Activated T-helper 2 cell treated with anti-CD3 and anti-CD28 coated beads, Interferon-gamma antibody, Interleukin-2, Interleukin-4, amounts not matched to agents 10 μg/mL and 5 μg/mL and 100 μg/mL, durations not matched to agents 14 hours and 24 hours and 36 hours (primary cell): ENCODE measurements around the gene ZNF76. TPM values are rescaled to one million over a fixed set of nuclear protein-coding genes. Genes with fewer than 3 reads are reported as not detected.

ENCODE experiments used
- DNase-seq: peaks from one replicate; pipeline ENCODE4 v3.0.0; 2021; ENCODE audit warnings: low spot score
- H3K27ac Mint-ChIP-seq: one replicate; pipeline ENCODE4 v1.8.0; 2021; ENCODE audit warnings: mixed read lengths
- H3K27me3 Mint-ChIP-seq: one replicate; pipeline ENCODE4 v1.8.0; 2021; ENCODE audit warnings: low read depth, mixed read lengths
- H3K36me3 Mint-ChIP-seq: one replicate; pipeline ENCODE4 v1.8.0; 2021; ENCODE audit warnings: low read depth, mixed read lengths
- H3K4me1 Mint-ChIP-seq: one replicate; pipeline ENCODE4 v1.8.0; 2021; ENCODE audit warnings: low read depth, mixed read lengths
- H3K4me3 Mint-ChIP-seq: one replicate; pipeline ENCODE4 v1.8.0; 2021; ENCODE audit warnings: low read depth, mild to moderate bottlenecking, moderate library complexity, mixed read lengths
- H3K9me3 Mint-ChIP-seq: one replicate; pipeline ENCODE4 v1.8.0; 2021; ENCODE audit warnings: mixed read lengths
- intact Hi-C: fragments of 100-400 bp; cut with micrococcal nuclease; formaldehyde crosslinking; loops from one replicate; pipeline ENCODE4 v1.15.1; 2023
- total RNA-seq: library from RNA; stranded (reverse); gene quantifications from 2 replicates; pipeline ENCODE4 v1.2.3, GENCODE V29; 2022

Gene ZNF76
- total RNA-seq, 1 donor from 2014 or later = 37.5 TPM

DNA sequence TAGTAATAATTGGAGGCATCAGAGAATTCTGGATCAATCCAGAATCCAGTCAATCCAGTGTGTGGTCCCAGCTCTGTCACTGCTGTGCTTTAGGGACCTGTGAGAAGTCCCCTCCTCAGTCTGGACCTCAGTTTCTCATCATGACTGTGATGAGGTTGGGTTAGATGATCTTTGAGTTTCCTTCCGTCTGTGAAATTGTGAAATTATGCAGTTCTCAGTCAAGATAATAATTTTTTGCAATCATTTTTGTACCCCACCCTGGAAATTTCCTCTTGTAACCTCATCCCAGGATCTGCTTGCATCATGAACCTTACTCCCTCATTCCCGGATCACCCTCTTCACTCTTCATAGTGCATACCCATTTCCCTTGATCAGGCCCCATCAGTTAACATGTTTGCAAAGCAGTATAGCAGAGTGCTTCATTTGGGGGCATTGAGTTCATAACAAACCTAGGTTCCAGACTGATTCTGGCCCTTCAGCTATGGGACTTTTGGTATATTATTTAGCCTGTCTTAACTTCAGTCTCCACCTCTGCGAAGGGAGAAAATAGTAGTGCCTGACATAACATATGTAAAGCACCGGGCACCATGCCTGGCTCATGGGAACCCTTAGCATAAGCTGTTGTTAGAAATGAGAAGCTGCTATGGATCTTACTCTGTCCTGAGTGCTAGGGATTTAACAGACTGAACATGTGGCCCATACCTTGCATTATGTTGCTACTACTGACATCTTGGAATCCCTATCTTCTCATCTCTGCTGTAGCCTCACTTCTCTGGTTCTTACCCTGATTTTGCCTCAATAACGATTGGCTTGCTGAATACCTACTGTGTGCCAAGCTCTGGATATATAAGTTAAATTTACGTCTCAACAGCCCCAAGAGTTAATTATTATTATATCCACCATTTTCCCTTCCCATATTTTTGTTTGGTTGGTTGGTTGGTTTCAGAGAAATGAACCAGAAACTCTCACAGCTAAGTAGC lies 1.3 kb downstream of the ZNF76 start:
- DNase-seq = no peak
- H3K36me3 Mint-ChIP-seq = peaks cover 3% of the 10 kb centered on the region
- intact Hi-C loops = loop anchor here (2.0 kb wide), 1 partner anchor 42 kb away; no protein-coding TSS in a partner anchor
- H3K27me3 Mint-ChIP-seq = no peaks in the 10 kb centered on the region
- peaks cover 40% of the 10 kb centered on the region for H3K4me1 Mint-ChIP-seq
- peak overlapping the region; percentile 88 for H3K4me3 Mint-ChIP-seq
- no peaks in the 10 kb centered on the region for H3K9me3 Mint-ChIP-seq
- peak overlapping the region; percentile 89 for H3K27ac Mint-ChIP-seq

- intact Hi-C loops = no loop called here
- Mint-ChIP-seq H3K9me3 (no peaks in the 10 kb centered on the region), H3K36me3 (peaks cover 4% of the 10 kb centered on the region), H3K27ac (peak overlapping the region; percentile 4), H3K27me3 (no peaks in the 10 kb centered on the region), H3K4me3 (no peak overlapping the region), H3K4me1 (peaks cover 41% of the 10 kb centered on the region)
- DNase-seq = no peak
Measured at GRCh38 chr6:35262596-35262995, 3.1 kb downstream of the ZNF76 start.

DNA sequence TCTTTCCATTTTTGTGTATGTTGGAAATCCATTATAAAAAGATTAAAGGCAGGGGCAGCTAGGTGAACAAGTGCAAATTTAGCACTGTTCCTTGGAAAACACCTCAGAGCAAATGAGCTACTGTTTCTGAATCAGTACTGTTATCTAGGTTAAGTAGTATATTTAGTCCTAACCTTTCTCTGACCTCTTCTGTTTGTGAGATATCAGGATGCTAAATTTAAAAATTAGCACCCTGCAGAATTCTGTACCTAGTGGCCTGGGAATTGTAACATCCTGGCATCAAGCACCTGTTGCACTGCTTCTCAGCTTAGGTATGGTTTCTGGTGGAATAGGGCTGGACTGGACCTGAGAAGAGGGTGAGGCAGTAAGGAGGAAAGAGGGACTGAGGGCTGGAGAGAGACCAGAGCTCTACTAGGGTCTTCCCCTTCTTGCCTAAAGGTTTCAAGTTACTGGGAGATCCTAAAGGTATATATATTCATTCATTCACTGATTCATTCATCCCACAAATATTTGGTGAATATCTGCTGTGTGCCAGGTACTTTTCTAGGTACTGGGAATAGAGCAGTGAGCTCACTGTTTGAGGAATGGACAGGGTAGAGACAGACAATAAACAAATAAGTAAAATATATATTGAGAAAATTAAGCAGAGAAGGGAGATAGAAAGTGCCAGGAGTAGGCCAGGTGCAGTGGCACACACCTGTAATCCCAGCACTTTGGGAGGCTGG lies 5.2 kb downstream of the ZNF76 start:
- intact Hi-C loops = no loop called here
- Mint-ChIP-seq H3K4me3 (no peak overlapping the region), H3K36me3 (peaks cover 4% of the 10 kb centered on the region), H3K9me3 (no peaks in the 10 kb centered on the region), H3K4me1 (peaks cover 41% of the 10 kb centered on the region), H3K27ac (no peak overlapping the region), H3K27me3 (no peaks in the 10 kb centered on the region)
- DNase-seq = no peak

GRCh38 chr6:35265523-35265922 lies 6.0 kb downstream of the ZNF76 start:
- intact Hi-C loops = no loop called here
- Mint-ChIP-seq H3K36me3 (peaks cover 4% of the 10 kb centered on the region), H3K4me1 (peaks cover 35% of the 10 kb centered on the region), H3K27ac (no peak overlapping the region), H3K4me3 (no peak overlapping the region), H3K27me3 (no peaks in the 10 kb centered on the region), H3K9me3 (no peaks in the 10 kb centered on the region)
- DNase-seq = no peak

DNA sequence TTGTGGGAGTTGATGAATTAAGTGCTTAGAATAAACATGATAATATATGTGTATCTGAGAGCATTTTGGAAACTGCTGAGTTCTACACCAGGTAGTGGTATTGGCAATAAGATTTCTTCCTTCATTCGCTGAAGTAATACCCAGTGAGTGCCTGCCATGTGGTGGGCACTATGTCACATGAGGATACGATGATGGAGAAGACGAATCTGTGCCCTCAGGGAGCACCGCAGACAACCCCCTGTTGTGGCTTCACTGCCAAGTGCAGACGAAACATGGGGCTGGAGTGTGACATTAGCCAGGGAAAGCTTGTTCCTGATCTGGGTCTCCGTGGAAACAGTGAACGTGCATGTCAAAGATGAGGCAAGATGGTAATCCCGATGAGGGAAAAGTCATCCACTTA lies 7.9 kb downstream of the ZNF76 start:
- Mint-ChIP-seq H3K4me3 (no peak overlapping the region), H3K27me3 (no peaks in the 10 kb centered on the region), H3K9me3 (no peaks in the 10 kb centered on the region), H3K36me3 (peaks cover 8% of the 10 kb centered on the region), H3K27ac (no peak overlapping the region), H3K4me1 (peaks cover 21% of the 10 kb centered on the region)
- intact Hi-C loops = no loop called here
- DNase-seq = no peak

DNA sequence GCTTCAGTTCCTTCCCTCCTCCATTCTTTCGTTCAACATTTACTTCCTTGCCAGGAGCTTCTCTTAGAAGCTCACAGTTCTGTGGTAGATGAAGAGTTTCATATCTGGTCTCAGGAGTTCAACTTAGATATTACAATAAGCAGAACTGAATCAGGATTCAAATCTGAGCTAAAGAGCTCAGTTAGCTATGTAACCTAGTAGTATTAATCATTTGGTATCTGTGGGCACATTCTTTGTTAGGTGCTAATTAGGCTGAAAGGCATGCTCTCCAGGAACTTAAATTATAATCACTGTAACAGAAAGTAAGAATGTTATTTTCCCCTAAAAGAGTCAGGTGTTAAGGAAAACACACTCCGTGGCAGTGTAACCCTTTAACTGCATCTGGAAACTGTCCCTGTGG lies 8.4 kb downstream of the ZNF76 start:
- Mint-ChIP-seq H3K4me3 (no peak overlapping the region), H3K36me3 (peaks cover 8% of the 10 kb centered on the region), H3K9me3 (no peaks in the 10 kb centered on the region), H3K27ac (no peak overlapping the region), H3K27me3 (no peaks in the 10 kb centered on the region), H3K4me1 (peaks cover 17% of the 10 kb centered on the region)
- intact Hi-C loops = no loop called here
- DNase-seq = no peak

GRCh38 chr6:35272005-35272404 lies 12.5 kb downstream of the ZNF76 start:
- peaks cover 6% of the 10 kb centered on the region for H3K36me3 Mint-ChIP-seq
- no peaks in the 10 kb centered on the region for H3K27me3 Mint-ChIP-seq
- DNase-seq = no peak
- intact Hi-C loops = no loop called here
- H3K4me3 Mint-ChIP-seq = no peak overlapping the region
- no peaks in the 10 kb centered on the region for H3K9me3 Mint-ChIP-seq
- peaks cover 7% of the 10 kb centered on the region for H3K4me1 Mint-ChIP-seq
- H3K27ac Mint-ChIP-seq = no peak overlapping the region

- Mint-ChIP-seq H3K27ac (no peak overlapping the region), H3K4me1 (peaks cover 4% of the 10 kb centered on the region), H3K4me3 (no peak overlapping the region), H3K9me3 (no peaks in the 10 kb centered on the region), H3K27me3 (no peaks in the 10 kb centered on the region), H3K36me3 (peaks cover 6% of the 10 kb centered on the region)
- DNase-seq = no peak
- intact Hi-C loops = no loop called here
Measured at GRCh38 chr6:35273822-35274559, 14.5 kb downstream of the ZNF76 start.

DNA sequence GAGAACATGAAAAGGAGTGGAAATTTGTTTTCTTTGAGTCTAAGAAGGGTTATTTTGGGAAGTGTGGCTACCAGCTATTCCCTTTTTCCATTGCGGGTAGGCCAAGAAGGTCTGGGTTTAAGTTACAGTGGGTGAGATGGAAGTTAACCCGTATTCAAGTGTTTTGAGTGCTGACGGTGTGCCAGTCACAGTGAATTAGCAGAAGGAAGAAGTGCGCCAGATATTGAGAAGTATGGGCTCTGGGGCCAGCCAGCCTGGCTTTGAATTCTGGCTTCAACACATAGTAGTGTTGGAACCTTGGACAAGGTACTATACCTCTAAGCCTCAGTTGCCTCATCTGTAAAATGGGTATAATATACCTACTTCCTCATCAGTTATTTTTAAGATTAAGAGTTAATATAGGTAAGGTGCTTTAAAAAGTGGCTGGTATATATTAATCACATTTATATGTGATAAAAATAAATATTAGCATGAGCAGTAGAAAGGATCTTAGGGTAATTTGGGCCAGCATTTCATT lies 16.3 kb downstream of the ZNF76 start:
- no peak overlapping the region for H3K27ac Mint-ChIP-seq
- no peak for DNase-seq
- no peaks in the 10 kb centered on the region for H3K9me3 Mint-ChIP-seq
- no peak overlapping the region for H3K4me3 Mint-ChIP-seq
- peaks cover 4% of the 10 kb centered on the region for H3K4me1 Mint-ChIP-seq
- H3K36me3 Mint-ChIP-seq = peaks cover 8% of the 10 kb centered on the region
- H3K27me3 Mint-ChIP-seq = no peaks in the 10 kb centered on the region
- intact Hi-C loops = no loop called here

GRCh38 chr6:35278708-35279107 lies 19.2 kb downstream of the ZNF76 start:
- Mint-ChIP-seq H3K27me3 (no peaks in the 10 kb centered on the region), H3K9me3 (no peaks in the 10 kb centered on the region), H3K4me1 (peaks cover 4% of the 10 kb centered on the region), H3K36me3 (peaks cover 27% of the 10 kb centered on the region), H3K27ac (no peak overlapping the region), H3K4me3 (no peak overlapping the region)
- intact Hi-C loops = no loop called here
- no peak for DNase-seq

DNA sequence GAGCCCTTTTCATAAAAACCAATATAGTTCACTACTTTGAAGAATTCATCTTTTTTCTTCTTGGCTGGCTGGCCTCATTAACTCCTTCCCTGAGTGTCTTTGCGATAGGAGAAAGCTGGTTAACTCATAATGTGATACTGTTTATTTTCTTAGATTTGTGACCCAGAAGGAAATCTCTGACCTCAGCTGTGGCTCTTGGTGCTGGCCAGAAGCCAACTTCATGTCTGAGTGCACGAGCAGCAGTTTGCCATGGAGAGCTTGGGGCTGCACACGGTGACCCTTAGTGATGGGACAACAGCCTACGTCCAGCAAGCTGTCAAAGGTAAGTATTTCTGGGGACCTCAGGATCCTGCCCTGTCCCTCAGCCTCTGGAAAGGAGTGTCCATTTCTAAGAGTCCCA lies 21.4 kb downstream of the ZNF76 start:
- Mint-ChIP-seq H3K27ac (no peak overlapping the region), H3K36me3 (peaks cover 36% of the 10 kb centered on the region), H3K27me3 (no peaks in the 10 kb centered on the region), H3K4me3 (no peak overlapping the region), H3K4me1 (no peaks in the 10 kb centered on the region), H3K9me3 (no peaks in the 10 kb centered on the region)
- no peak for DNase-seq
- intact Hi-C loops = no loop called here

DNA sequence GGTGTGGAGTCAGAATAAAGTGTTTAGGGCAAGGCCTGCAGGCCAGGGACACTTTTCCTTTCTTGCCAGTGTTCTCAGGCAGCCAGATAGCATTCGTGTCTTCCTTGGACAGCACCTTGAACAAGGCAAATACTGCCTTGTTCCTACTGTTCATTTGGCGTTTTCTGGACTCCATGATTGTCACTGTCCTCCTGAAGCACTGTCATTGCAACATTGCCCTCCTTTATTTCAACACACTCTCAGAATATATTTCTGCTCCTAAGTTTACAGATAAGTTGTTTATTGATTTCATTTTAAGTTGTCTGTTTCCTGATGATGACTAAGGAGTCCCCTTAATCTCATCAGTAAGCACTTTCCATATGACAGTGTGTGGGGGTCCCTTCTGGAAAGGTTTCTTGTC lies 22.9 kb downstream of the ZNF76 start:
- H3K36me3 Mint-ChIP-seq = peaks cover 50% of the 10 kb centered on the region
- intact Hi-C loops = no loop called here
- no peaks in the 10 kb centered on the region for H3K4me1 Mint-ChIP-seq
- H3K4me3 Mint-ChIP-seq = no peak overlapping the region
- DNase-seq = no peak
- no peaks in the 10 kb centered on the region for H3K9me3 Mint-ChIP-seq
- no peaks in the 10 kb centered on the region for H3K27me3 Mint-ChIP-seq
- no peak overlapping the region for H3K27ac Mint-ChIP-seq
